Stomach (tissue), 4 donors: ENCODE results near the gene MKLN1.
"Not testable (repeated sequence)": the region's sequence is repeated elsewhere in the genome, so short reads cannot be mapped to it uniquely, and the experiment has no call there.

Experiments
- EP300 ChIP-seq: sonication (generic); formaldehyde crosslinking; IDR thresholded peaks from one replicate; pipeline ENCODE4 v1.6.1; 2017; ENCODE audit warnings: antibody characterized with exemption
- POLR2AphosphoS5 ChIP-seq, 3 donors: sonication (generic); formaldehyde crosslinking; IDR thresholded peaks; one replicate each; pipeline ENCODE4 v1.6.1; 2016; ENCODE audit warnings: antibody characterized with exemption in 3 of 3
- TF ChIP-seq, protein P1 (sequence below), 7 experiments: fragments of 450-650 bp in 4 of 7; fragments of 200-600 bp in 3 of 7; sonication (generic) in 3 of 7; IDR thresholded peaks; one replicate each; pipeline ENCODE4 v1.5.1; 2016 to 2019; ENCODE audit warnings: antibody characterized with exemption in 7 of 7, control low read depth in 2 of 7, mild to moderate bottlenecking in 1 of 7

DNA sequence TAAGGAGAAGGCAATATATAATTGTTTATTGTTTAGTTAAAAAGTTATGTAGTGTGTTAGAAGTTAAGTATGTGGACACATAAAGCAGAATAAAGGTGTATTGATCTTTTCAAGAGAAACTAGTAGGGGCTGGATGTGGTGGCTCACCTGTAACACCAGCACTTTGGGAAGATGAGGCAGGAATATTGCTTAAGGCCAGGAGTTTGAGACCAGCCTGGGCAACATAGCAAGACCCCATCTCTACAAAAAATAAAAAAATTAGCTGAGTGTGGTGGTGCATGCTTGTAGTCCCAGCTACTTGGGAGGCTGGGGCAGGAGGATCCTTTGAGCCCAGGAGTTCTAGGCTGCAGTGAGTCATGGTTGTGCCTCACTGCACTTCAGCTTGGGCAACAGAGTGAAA is 135.0 kb downstream of the MKLN1 start:
- TF ChIP-seq, protein P1, sequence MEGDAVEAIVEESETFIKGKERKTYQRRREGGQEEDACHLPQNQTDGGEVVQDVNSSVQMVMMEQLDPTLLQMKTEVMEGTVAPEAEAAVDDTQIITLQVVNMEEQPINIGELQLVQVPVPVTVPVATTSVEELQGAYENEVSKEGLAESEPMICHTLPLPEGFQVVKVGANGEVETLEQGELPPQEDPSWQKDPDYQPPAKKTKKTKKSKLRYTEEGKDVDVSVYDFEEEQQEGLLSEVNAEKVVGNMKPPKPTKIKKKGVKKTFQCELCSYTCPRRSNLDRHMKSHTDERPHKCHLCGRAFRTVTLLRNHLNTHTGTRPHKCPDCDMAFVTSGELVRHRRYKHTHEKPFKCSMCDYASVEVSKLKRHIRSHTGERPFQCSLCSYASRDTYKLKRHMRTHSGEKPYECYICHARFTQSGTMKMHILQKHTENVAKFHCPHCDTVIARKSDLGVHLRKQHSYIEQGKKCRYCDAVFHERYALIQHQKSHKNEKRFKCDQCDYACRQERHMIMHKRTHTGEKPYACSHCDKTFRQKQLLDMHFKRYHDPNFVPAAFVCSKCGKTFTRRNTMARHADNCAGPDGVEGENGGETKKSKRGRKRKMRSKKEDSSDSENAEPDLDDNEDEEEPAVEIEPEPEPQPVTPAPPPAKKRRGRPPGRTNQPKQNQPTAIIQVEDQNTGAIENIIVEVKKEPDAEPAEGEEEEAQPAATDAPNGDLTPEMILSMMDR (IDR thresholded peaks at IDR 0.05): not testable (repeated sequence)
- TF ChIP-seq POLR2AphosphoS5 (IDR thresholded peaks at IDR 0.05); EP300: not testable (repeated sequence)
